ENCODE measurements around the gene HNMT. TPM values are rescaled to one million over a fixed set of nuclear protein-coding genes. Genes with fewer than 3 reads are reported as not detected.

HNMT gene
- total and polyA plus RNA-seq, 2 donors (not counting 1 experiment from before 2014, with no cell fraction given): 0.24 TPM; not detected in 1

- CTCF ChIA-PET: no interaction called here
- Mint-ChIP-seq H3K27me3 (no peaks in the 10 kb centered on the region), H3K4me1 (no peaks in the 10 kb centered on the region), H3K4me3 (no peak overlapping the region), H3K27ac (no peak overlapping the region), H3K9me3 (ENCODE audit: insufficient read depth) (no peaks in the 10 kb centered on the region)
- no peak for ATAC-seq (ENCODE audit: low read depth)
- intact Hi-C loops (cut with micrococcal nuclease): no loop called here
- Histone ChIP-seq H3K4me3 (ENCODE audit: control extremely low read depth in 1 of 5, extremely low read depth in 1 of 5, insufficient read depth in 1 of 5, low read depth in 2 of 5, low read length in 4 of 5) (no peak overlapping the region), H2AFZ (ENCODE audit: insufficient read depth, low read depth, low read length, poor library complexity, severe bottlenecking) (no peak overlapping the region), H3K79me2 (ENCODE audit: control insufficient read depth, insufficient read depth, low read length) (no peaks in the 10 kb centered on the region), H3K9me3 (ENCODE audit: control extremely low read depth in 1 of 3, control insufficient read depth in 2 of 3, insufficient read depth in 1 of 3, low read length in 2 of 3) (no peaks in the 10 kb centered on the region), H3K4me1 (ENCODE audit: control insufficient read depth in 2 of 2, insufficient read depth in 2 of 2, low read length in 2 of 2) (no peaks in the 10 kb centered on the region), H3K4me2 (replicated peaks; ENCODE audit: low read depth, low read length, poor library complexity, severe bottlenecking) (no peak overlapping the region), H3K27me3 (replicated peaks in 1 of 4; ENCODE audit: control extremely low read depth in 1 of 4, control insufficient read depth in 3 of 4, insufficient read depth in 4 of 4, low read length in 3 of 4) (no peaks in the 10 kb centered on the region), H3K9ac (ENCODE audit: low read length) (no peak overlapping the region), H3K36me3 (replicated peaks in 1 of 2; ENCODE audit: control extremely low read depth in 1 of 2, control insufficient read depth in 1 of 2, extremely low read depth in 1 of 2, insufficient read depth in 2 of 2, low read length in 1 of 2) (no peaks in the 10 kb centered on the region), H4K20me1 (ENCODE audit: control insufficient read depth, insufficient read depth, low read length, poor library complexity, severe bottlenecking) (no peaks in the 10 kb centered on the region), H3K27ac (ENCODE audit: low read length in 2 of 2) (no peak overlapping the region)
- TF ChIP-seq EZH2 (IDR thresholded peaks at IDR 0.05; ENCODE audit: borderline replicate concordance, insufficient read depth, low read depth, low read length, poor library complexity, severe bottlenecking) (no peak), CTCF (IDR thresholded peaks at IDR 0.05) (no peak)
- no peak for DNase-seq
- POLR2A ChIA-PET: no interaction called here
- no CpG with 5 or more reads among the region's 2 CpGs for WGBS (ENCODE audit: insufficient coverage)
Observed at GRCh38 chr2:138013639-138014038, 49.4 kb downstream of the HNMT start.

- H3K27me3 Mint-ChIP-seq: no peaks in the 10 kb centered on the region
- TF ChIP-seq EZH2 (IDR thresholded peaks at IDR 0.05; ENCODE audit: borderline replicate concordance, insufficient read depth, low read depth, low read length, poor library complexity, severe bottlenecking) (no peak), CTCF (IDR thresholded peaks at IDR 0.05) (no peak)
- H3K4me1 Mint-ChIP-seq: no peaks in the 10 kb centered on the region
- ChIA-PET CTCF (no interaction called here), POLR2A (no interaction called here)
- no peak overlapping the region for H3K27ac Mint-ChIP-seq
- intact Hi-C loops (cut with micrococcal nuclease): no loop called here
- Histone ChIP-seq H4K20me1 (ENCODE audit: control insufficient read depth, insufficient read depth, low read length, poor library complexity, severe bottlenecking) (no peaks in the 10 kb centered on the region), H3K36me3 (replicated peaks in 1 of 2; ENCODE audit: control extremely low read depth in 1 of 2, control insufficient read depth in 1 of 2, extremely low read depth in 1 of 2, insufficient read depth in 2 of 2, low read length in 1 of 2) (no peaks in the 10 kb centered on the region), H3K27ac (ENCODE audit: low read length in 2 of 2) (no peak overlapping the region), H3K4me2 (replicated peaks; ENCODE audit: low read depth, low read length, poor library complexity, severe bottlenecking) (no peak overlapping the region), H3K27me3 (replicated peaks in 1 of 4; ENCODE audit: control extremely low read depth in 1 of 4, control insufficient read depth in 3 of 4, insufficient read depth in 4 of 4, low read length in 3 of 4) (no peaks in the 10 kb centered on the region), H3K9me3 (ENCODE audit: control extremely low read depth in 1 of 3, control insufficient read depth in 2 of 3, insufficient read depth in 1 of 3, low read length in 2 of 3) (no peaks in the 10 kb centered on the region), H2AFZ (ENCODE audit: insufficient read depth, low read depth, low read length, poor library complexity, severe bottlenecking) (no peak overlapping the region), H3K9ac (ENCODE audit: low read length) (no peak overlapping the region), H3K4me1 (ENCODE audit: control insufficient read depth in 2 of 2, insufficient read depth in 2 of 2, low read length in 2 of 2) (no peaks in the 10 kb centered on the region), H3K79me2 (ENCODE audit: control insufficient read depth, insufficient read depth, low read length) (no peaks in the 10 kb centered on the region), H3K4me3 (ENCODE audit: control extremely low read depth in 1 of 5, extremely low read depth in 1 of 5, insufficient read depth in 1 of 5, low read depth in 2 of 5, low read length in 4 of 5) (no peak overlapping the region)
- DNase-seq (no peak), ATAC-seq (ENCODE audit: low read depth) (no peak)
- H3K9me3 Mint-ChIP-seq (ENCODE audit: insufficient read depth): no peaks in the 10 kb centered on the region
- H3K4me3 Mint-ChIP-seq: no peak overlapping the region
- no CpG with 5 or more reads among the region's 3 CpGs for WGBS (ENCODE audit: insufficient coverage)
Observed at GRCh38 chr2:138015494-138015893, 51.2 kb downstream of the HNMT start.

Measured in B cell (primary cell).